NB4 (cell line): ENCODE measurements around the gene IFNLR1.

Experiments
- DNase-seq: peaks from one replicate; pipeline ENCODE4 v3.0.0; 2010; ENCODE audit warnings: low read depth
- H3K4me3 ChIP-seq: one replicate; pipeline ENCODE4 v1.5.1; 2011; ENCODE audit warnings: mild to moderate bottlenecking, low read depth, low read length, moderate library complexity
- MYC ChIP-seq: IDR thresholded peaks from 2 replicates; pipeline ENCODE4 v1.6.1; 2011; ENCODE audit warnings: low read depth, low read length
- POLR2A ChIP-seq: IDR thresholded peaks from 2 replicates; pipeline ENCODE4 v1.6.1; 2011; ENCODE audit warnings: mild to moderate bottlenecking; ENCODE audit not compliant: insufficient read length; ENCODE audit errors: extremely low read depth
- TF ChIP-seq, protein P1 (sequence below): IDR thresholded peaks from 2 replicates; pipeline ENCODE4 v1.6.1; 2011; ENCODE audit warnings: low read depth, low read length
- TF ChIP-seq, protein P2 (sequence below): IDR thresholded peaks from one replicate; pipeline ENCODE4 v1.5.1; 2012; ENCODE audit warnings: low read depth, low read length

IFNLR1 gene

DNA sequence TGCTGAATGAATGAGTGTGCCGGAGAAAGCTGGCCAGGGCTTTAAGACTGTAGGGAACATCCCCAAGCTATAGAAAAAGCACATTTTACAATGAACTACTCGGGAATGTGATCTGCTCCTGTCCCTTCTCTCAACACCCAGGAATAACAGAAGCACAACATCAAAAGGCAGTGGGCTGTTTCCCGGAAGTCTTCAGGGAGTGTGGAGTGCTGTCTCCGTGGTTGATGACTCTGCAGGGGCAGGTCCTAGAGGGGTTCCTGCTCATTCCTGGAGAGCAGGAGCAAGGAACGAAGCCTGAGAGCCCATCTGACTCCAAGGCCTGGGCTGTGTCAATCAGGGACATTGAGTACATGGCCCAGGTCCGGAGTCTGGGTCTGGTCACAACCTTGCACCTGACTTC, 39.3 kb downstream of the IFNLR1 start:
- no peak for DNase-seq
- no peak overlapping the region for H3K4me3 ChIP-seq
- TF ChIP-seq POLR2A (no peak), MYC (no peak)
- TF ChIP-seq, protein P1, sequence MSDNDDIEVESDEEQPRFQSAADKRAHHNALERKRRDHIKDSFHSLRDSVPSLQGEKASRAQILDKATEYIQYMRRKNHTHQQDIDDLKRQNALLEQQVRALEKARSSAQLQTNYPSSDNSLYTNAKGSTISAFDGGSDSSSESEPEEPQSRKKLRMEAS: no peak
- TF ChIP-seq, protein P2, sequence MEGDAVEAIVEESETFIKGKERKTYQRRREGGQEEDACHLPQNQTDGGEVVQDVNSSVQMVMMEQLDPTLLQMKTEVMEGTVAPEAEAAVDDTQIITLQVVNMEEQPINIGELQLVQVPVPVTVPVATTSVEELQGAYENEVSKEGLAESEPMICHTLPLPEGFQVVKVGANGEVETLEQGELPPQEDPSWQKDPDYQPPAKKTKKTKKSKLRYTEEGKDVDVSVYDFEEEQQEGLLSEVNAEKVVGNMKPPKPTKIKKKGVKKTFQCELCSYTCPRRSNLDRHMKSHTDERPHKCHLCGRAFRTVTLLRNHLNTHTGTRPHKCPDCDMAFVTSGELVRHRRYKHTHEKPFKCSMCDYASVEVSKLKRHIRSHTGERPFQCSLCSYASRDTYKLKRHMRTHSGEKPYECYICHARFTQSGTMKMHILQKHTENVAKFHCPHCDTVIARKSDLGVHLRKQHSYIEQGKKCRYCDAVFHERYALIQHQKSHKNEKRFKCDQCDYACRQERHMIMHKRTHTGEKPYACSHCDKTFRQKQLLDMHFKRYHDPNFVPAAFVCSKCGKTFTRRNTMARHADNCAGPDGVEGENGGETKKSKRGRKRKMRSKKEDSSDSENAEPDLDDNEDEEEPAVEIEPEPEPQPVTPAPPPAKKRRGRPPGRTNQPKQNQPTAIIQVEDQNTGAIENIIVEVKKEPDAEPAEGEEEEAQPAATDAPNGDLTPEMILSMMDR: no peak

DNA sequence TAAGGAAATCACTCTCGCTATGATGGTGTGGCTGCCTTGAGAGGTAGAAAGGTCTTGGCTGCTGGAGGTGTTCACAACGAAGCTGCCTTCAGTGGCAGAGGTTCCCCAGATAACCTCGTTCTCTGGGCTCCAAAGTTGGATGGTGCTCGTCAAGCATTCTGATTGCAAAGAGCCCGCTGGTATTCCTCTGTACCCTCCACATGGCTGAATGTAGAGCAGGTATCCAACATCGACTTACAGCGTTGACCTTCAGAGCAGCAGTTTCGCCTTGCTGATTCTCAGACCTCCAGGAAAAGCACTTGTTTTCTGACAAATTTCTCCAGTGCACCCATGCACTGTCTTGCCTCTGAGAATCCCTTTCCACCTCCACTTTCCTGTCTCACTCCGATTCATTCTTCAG, 39.9 kb downstream of the IFNLR1 start:
- TF ChIP-seq, protein P2: no peak
- no peak for TF ChIP-seq MYC
- TF ChIP-seq, protein P1: no peak
- H3K4me3 ChIP-seq: no peak overlapping the region
- DNase-seq: no peak

DNA sequence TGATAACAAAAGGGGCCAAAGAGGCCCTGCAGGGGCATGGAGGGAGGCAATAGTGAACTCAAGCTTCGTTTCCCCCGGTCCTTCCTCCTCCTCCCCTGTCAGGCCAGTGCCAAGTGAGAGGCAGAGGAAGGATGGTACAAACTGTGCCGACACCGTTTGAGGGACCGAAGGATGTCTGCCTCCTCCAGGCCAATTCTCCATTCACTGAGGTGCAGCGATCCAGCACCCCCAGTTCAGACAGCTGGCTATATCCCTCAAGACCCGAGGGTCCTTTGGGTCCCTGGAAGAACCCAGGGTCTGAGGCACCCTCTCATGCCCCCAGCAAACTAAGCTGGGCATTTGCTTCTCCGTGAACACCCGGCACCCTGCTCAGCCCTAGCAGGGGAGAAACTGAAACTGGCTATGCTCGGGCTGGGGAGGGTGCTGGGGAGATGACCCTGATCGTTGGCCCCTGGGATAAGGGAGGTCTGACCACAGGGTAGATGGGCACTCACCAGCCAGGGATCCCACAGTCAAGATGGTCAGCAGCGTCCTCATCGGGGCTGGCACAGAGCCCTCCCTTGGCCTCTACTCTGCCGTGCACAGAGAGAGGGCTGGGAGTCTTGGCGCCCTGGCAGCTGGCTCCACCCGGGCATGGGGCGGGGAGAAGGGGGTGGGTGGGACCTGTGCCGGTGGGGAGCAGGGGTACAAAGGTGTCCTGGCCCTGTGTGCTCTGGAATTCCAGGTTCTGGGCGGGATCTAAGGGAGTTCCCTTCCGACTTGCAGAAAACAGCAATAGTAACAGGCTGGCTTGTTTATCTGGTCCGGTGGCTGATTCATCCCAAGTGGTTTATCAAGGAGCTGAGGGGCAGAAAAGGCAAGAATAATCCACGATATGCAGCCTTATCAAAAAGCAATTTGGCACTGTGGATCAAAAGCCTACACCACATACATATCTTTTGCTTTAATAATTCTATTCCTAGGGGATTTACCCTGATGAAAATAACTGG, 44.2 kb downstream of the IFNLR1 start, which contains the start of gene IL22RA1:
IL22RA1 (minus strand) TSS at position 595 of the 989 bp plus-strand sequence; CDS start at position 537, 58 bp downstream.
- DNase-seq: no peak
- no peak within 1 kb of the TSS for H3K4me3 ChIP-seq
- TF ChIP-seq, protein P2: no peak
- TF ChIP-seq MYC: no peak
- no peak for TF ChIP-seq POLR2A
- TF ChIP-seq, protein P1: no peak

DNA sequence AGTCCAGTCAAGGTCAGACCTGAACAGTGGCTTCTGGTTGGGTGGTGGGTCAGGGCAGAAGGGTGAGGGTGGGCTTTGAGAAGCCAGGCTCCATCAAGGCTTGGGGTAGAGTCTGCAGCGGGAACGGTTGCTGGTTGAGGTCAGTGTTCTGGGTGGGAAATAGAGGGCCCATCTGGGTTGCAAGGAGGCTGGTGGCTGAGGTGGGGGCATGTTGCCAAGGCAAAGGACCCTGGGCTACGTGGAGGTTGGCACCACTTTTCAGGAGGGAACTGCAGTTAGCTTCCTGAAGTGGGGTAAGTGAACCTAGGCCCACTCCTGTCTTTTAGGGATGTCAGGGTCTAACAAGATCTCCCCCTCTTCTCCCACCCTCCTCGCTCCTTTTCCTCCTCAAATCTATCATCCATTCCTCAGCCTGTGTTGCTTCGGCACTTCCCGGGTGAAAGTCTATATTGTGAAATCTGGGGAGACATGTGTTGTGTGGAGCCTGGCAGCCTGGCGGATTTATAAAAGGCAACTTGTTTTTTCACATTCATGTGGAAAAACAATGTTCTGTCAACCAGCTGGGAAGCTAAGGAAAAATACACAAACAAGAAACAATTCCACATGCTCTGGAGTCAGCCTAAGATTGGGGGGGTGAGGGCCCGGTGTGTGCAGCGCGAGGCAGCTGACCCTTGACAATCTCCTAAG, 45.6 kb downstream of the IFNLR1 start:
- no peak for DNase-seq
- no peak overlapping the region for H3K4me3 ChIP-seq
- TF ChIP-seq POLR2A (no peak), MYC (no peak)
- TF ChIP-seq, protein P1: no peak
- TF ChIP-seq, protein P2: no peak

DNA sequence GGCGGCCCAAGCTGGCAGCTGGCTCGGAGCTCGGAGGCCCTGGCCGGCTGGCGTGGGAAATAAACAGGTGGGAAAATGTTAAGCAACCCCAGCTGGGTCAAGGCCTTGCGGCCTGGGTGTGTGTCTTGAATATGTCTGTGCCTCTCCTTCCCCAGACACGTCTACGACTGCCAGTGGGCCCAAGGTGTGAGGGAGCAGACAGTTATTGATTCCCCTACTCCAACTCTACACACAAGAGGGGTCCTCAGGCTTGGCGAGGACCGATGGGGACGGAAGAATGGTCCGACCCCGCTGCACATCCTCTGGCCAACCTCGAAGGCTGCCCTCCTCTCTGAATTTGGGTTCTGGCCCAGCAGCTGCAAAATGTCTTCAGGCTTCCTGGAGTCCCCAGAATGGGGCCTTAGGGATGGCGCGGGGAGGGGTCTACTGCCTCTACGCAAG, 46.3 kb downstream of the IFNLR1 start:
- H3K4me3 ChIP-seq: no peak overlapping the region
- no peak for DNase-seq
- TF ChIP-seq MYC: no peak
- TF ChIP-seq POLR2A: no peak
- TF ChIP-seq, protein P2: no peak
- TF ChIP-seq, protein P1: no peak
